Upper lobe of right lung (tissue), 1 donor: ENCODE results near the gene DDX54. TPM values are rescaled to one million over a fixed set of nuclear protein-coding genes. Genes with fewer than 3 reads are reported as not detected.

ENCODE experiments used
- ATAC-seq: fragments of 200-7000 bp; cut with Tn5 transposase; one replicate; pipeline ENCODE4 v1.9.1; 2020; ENCODE audit warnings: mild to moderate bottlenecking, moderate library complexity
- DNase-seq: peaks from one replicate; pipeline ENCODE4 v3.0.0-alpha.2; 2020
- H3K27ac ChIP-seq: fragments of 200-600 bp; one replicate; pipeline ENCODE4 v1.8.0; 2022
- H3K27me3 ChIP-seq: fragments of 200-600 bp; one replicate; pipeline ENCODE4 v1.8.0; 2022; ENCODE audit warnings: mild to moderate bottlenecking
- H3K36me3 ChIP-seq: fragments of 200-600 bp; one replicate; pipeline ENCODE4 v1.8.0; 2022
- H3K4me1 ChIP-seq: fragments of 200-600 bp; one replicate; pipeline ENCODE4 v1.8.0; 2022
- H3K4me3 ChIP-seq: fragments of 200-600 bp; one replicate; pipeline ENCODE4 v1.8.0; 2022; ENCODE audit warnings: mild to moderate bottlenecking
- H3K9me3 ChIP-seq: fragments of 200-600 bp; one replicate; pipeline ENCODE4 v1.8.0; 2022
- intact Hi-C: fragments of 100-400 bp; cut with DNase I; formaldehyde crosslinking; loops from one replicate; pipeline ENCODE4 v1.11.0; 2022
- total RNA-seq: library from RNA; stranded (reverse); fragmentation: NEBNext Ultra II Directional; extraction: Animal tissue kit (Norgen Biotek cat#: 25700); gene quantifications from one replicate; pipeline ENCODE4 v1.2.1, GENCODE V29; 2021
- TF ChIP-seq, protein P1 (sequence below): fragments of 200-600 bp; IDR thresholded peaks from one replicate; pipeline ENCODE4 v1.8.0; 2022; ENCODE audit warnings: antibody characterized with exemption
- donor health status: DM: no; HTN: yes; CAD: no; lungs with severe emphysema.

Gene DDX54
- total RNA-seq, 1 donor from 2014 or later, result 55.8 TPM

DNA sequence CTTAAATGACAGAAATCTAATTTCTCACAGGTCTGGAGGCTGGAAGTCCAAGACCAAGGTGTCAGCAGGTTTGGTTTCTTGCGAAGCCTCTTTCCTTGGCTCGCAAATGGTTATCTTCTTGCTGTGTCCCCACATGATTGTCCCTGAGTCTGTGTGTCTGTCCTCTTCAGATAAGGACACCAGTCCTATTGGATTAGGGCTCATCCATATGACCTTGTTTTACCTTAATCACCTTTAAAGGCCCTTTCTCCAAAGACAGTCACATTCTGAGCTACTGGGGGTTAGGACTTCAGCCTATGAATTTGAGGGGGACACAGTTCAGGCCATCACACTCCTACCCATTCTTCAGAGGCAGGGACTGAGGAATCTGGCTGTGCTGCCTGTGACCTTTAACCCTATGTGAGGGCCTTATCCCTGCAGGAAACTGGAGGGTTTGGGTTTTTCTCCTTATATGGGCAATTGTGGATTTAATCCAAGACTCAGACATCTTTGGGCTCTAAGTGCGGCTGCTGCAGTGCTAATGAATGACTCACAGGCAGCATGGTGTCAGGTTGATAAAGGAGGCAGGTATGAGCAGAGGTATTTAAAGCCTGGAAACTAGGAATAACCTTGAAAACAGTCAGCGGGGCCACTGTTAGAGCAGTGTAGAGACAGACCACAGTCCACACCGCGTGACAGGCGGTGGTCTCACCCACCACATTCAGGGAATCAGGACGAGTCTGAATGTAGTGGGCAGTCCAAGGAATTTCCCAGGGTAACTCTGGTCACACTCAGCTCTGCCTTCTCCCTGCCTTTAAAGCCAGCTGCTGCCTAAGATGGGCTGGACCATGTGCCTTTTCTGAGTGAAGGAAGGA is 46.2 kb upstream of the DDX54 start:
- no peak overlapping the region for H3K27ac ChIP-seq
- H3K4me3 ChIP-seq, result no peak overlapping the region
- intact Hi-C loops, result no loop called here
- no peaks in the 10 kb centered on the region for H3K27me3 ChIP-seq
- H3K9me3 ChIP-seq, result no peaks in the 10 kb centered on the region
- peaks cover 36% of the 10 kb centered on the region for H3K4me1 ChIP-seq
- peak; percentile 26 for DNase-seq
- H3K36me3 ChIP-seq, result peaks cover 66% of the 10 kb centered on the region
- ATAC-seq, result no peak
- TF ChIP-seq, protein P1, sequence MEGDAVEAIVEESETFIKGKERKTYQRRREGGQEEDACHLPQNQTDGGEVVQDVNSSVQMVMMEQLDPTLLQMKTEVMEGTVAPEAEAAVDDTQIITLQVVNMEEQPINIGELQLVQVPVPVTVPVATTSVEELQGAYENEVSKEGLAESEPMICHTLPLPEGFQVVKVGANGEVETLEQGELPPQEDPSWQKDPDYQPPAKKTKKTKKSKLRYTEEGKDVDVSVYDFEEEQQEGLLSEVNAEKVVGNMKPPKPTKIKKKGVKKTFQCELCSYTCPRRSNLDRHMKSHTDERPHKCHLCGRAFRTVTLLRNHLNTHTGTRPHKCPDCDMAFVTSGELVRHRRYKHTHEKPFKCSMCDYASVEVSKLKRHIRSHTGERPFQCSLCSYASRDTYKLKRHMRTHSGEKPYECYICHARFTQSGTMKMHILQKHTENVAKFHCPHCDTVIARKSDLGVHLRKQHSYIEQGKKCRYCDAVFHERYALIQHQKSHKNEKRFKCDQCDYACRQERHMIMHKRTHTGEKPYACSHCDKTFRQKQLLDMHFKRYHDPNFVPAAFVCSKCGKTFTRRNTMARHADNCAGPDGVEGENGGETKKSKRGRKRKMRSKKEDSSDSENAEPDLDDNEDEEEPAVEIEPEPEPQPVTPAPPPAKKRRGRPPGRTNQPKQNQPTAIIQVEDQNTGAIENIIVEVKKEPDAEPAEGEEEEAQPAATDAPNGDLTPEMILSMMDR, result no peak

- ATAC-seq, result no peak
- TF ChIP-seq, protein P1, result no peak
- Histone ChIP-seq H3K27me3 (no peaks in the 10 kb centered on the region), H3K4me3 (no peak overlapping the region), H3K4me1 (peaks cover 29% of the 10 kb centered on the region), H3K27ac (no peak overlapping the region), H3K36me3 (peaks cover 66% of the 10 kb centered on the region), H3K9me3 (no peaks in the 10 kb centered on the region)
- intact Hi-C loops, result no loop called here
- peak; percentile 29 for DNase-seq
These were observed 45.3 kb upstream of the DDX54 start for GRCh38 chr12:113230315-113231234.

- ATAC-seq, result no peak
- DNase-seq, result no peak
- no peaks in the 10 kb centered on the region for H3K9me3 ChIP-seq
- no peaks in the 10 kb centered on the region for H3K27me3 ChIP-seq
- no peak overlapping the region for H3K27ac ChIP-seq
- TF ChIP-seq, protein P1, result no peak
- intact Hi-C loops, result no loop called here
- H3K4me3 ChIP-seq, result no peak overlapping the region
- peaks cover 38% of the 10 kb centered on the region for H3K4me1 ChIP-seq
- peaks cover 61% of the 10 kb centered on the region for H3K36me3 ChIP-seq
These were observed 43.2 kb upstream of the DDX54 start for GRCh38 chr12:113228394-113229028.

GRCh38 chr12:113227686-113228391 is 42.6 kb upstream of the DDX54 start:
- ATAC-seq, result no peak

More at GRCh38 chr12:113227686-113228391, 42.6 kb upstream of the DDX54 start:
- TF ChIP-seq, protein P1, result no peak
- Histone ChIP-seq H3K36me3 (peaks cover 56% of the 10 kb centered on the region), H3K9me3 (no peaks in the 10 kb centered on the region), H3K27ac (no peak overlapping the region), H3K4me1 (peaks cover 41% of the 10 kb centered on the region), H3K4me3 (no peak overlapping the region), H3K27me3 (no peaks in the 10 kb centered on the region)
- intact Hi-C loops, result no loop called here
- DNase-seq, result no peak
